ENCODE data around the gene CHP2. TPM values are rescaled to one million over a fixed set of nuclear protein-coding genes. Genes with fewer than 3 reads are reported as not detected.
"Not testable (repeated sequence)": the region's sequence is repeated elsewhere in the genome, so short reads cannot be mapped to it uniquely, and the experiment has no call there.

The CHP2 gene
- total and polyA plus RNA-seq, 7 donors, result 0.28 to 385 (median 174) TPM; not detected in 3

GRCh38 chr16:23729503-23730424 lies 25.1 kb upstream of the CHP2 start:
- no peaks in the 10 kb centered on the region for H3K36me3 ChIP-seq
- no peak overlapping the region for H3K4me3 ChIP-seq
- 53 to 76% methylated on average over 12 of the region's 12 CpGs for WGBS, 2 donors
- no peak for TF ChIP-seq CTCF (IDR thresholded peaks at IDR 0.05)
- TF ChIP-seq POLR2A (IDR thresholded peaks at IDR 0.05), result no peak
- TF ChIP-seq EP300 (IDR thresholded peaks at IDR 0.05), result no peak
- TF ChIP-seq POLR2AphosphoS5 (IDR thresholded peaks at IDR 0.05), result no peak
- H3K27me3 ChIP-seq, result peaks cover 0 to 10% (median 0%) of the 10 kb centered on the region in 3 donors
- no peak for DNase-seq
- H3K4me1 ChIP-seq, result no peaks in the 10 kb centered on the region
- H3K9me3 ChIP-seq, result no peaks in the 10 kb centered on the region
- intact Hi-C loops (cut with DNase I), result no loop called here
- no peak overlapping the region for H3K27ac ChIP-seq

GRCh38 chr16:23734176-23734893 lies 20.5 kb upstream of the CHP2 start:
- no peak for TF ChIP-seq POLR2AphosphoS5 (IDR thresholded peaks at IDR 0.05)
- no peak for TF ChIP-seq EP300 (IDR thresholded peaks at IDR 0.05)
- no peak for TF ChIP-seq POLR2A (IDR thresholded peaks at IDR 0.05)
- no peak for TF ChIP-seq CTCF (IDR thresholded peaks at IDR 0.05)
- H3K27me3 ChIP-seq, result peaks cover 0 to 15% (median 0%) of the 10 kb centered on the region in 3 donors
- WGBS, 2 donors, result 90 to 92% methylated on average over 19 of the region's 19 CpGs
- no peak for DNase-seq
- intact Hi-C loops (cut with DNase I), result no loop called here
- no peak overlapping the region for H3K27ac ChIP-seq
- no peaks in the 10 kb centered on the region for H3K9me3 ChIP-seq
- no peaks in the 10 kb centered on the region for H3K36me3 ChIP-seq
- H3K4me1 ChIP-seq, result no peaks in the 10 kb centered on the region
- H3K4me3 ChIP-seq, result no peak overlapping the region

- intact Hi-C loops (cut with DNase I), result loop anchor here (5.0 kb wide), 1 partner anchor 300 kb away; no protein-coding TSS in a partner anchor
- WGBS, 2 donors, result 88 to 93% methylated on average over 1 of the region's 1 CpG
Observed at GRCh38 chr16:23737423-23738028, 17.3 kb upstream of the CHP2 start.

GRCh38 chr16:23739516-23739915 lies 15.3 kb upstream of the CHP2 start:
- H3K27me3 ChIP-seq, result peaks cover 0 to 16% (median 0%) of the 10 kb centered on the region in 3 donors
- 81 to 82% methylated on average over 1 of the region's 1 CpG for WGBS, 2 donors
- no peak overlapping the region for H3K4me3 ChIP-seq
- no peak overlapping the region for H3K27ac ChIP-seq
- H3K9me3 ChIP-seq, result no peaks in the 10 kb centered on the region
- H3K36me3 ChIP-seq, result no peaks in the 10 kb centered on the region
- intact Hi-C loops (cut with DNase I), result loop anchor here (5.0 kb wide), 1 partner anchor 298 kb away; no protein-coding TSS in a partner anchor
- H3K4me1 ChIP-seq, result no peaks in the 10 kb centered on the region
- no peak for DNase-seq
- no peak for TF ChIP-seq POLR2AphosphoS5 (IDR thresholded peaks at IDR 0.05)
- TF ChIP-seq CTCF (IDR thresholded peaks at IDR 0.05), result no peak
- no peak for TF ChIP-seq EP300 (IDR thresholded peaks at IDR 0.05)
- no peak for TF ChIP-seq POLR2A (IDR thresholded peaks at IDR 0.05)

More at GRCh38 chr16:23737423-23738028, 17.3 kb upstream of the CHP2 start:
- H3K36me3 ChIP-seq, DNase-seq, H3K4me1 ChIP-seq, H3K27me3 ChIP-seq, H3K4me3 ChIP-seq, H3K27ac ChIP-seq, H3K9me3 ChIP-seq: not testable (repeated sequence)

Measured in sigmoid colon (tissue), 7 donors.